ENCODE measurements around the gene HMGCS1. TPM values are rescaled to one million over a fixed set of nuclear protein-coding genes. Genes with fewer than 3 reads are reported as not detected.

Gene HMGCS1
- total RNA-seq, 2 donors from 2014 or later = 10.9 to 22.8 TPM

GRCh38 chr5:43245724-43246385, 67.4 kb downstream of the HMGCS1 start:
- H3K4me1 ChIP-seq = no peaks in the 10 kb centered on the region
- intact Hi-C loops (cut with DNase I) = no loop called here
- no peaks in the 10 kb centered on the region for H3K27me3 ChIP-seq
- ATAC-seq = no peak
- 86 to 88% methylated on average over 19 of the region's 19 CpGs for WGBS, 2 donors
- no peak overlapping the region for H3K27ac ChIP-seq
- H3K9me3 ChIP-seq = no peaks in the 10 kb centered on the region
- no peak for DNase-seq
- H3K36me3 ChIP-seq (replicated peaks in 1 of 2; ENCODE audit: insufficient read depth in 1 of 2, low read depth in 2 of 2) = no peaks in the 10 kb centered on the region
- no peak for TF ChIP-seq POLR2A (IDR thresholded peaks at IDR 0.05)
- no peak for TF ChIP-seq CTCF (IDR thresholded peaks at IDR 0.05)
- H3K4me3 ChIP-seq = no peak overlapping the region

GRCh38 chr5:43244823-43245565, 68.2 kb downstream of the HMGCS1 start:
- no peaks in the 10 kb centered on the region for H3K4me1 ChIP-seq
- intact Hi-C loops (cut with DNase I) = no loop called here
- no peak overlapping the region for H3K4me3 ChIP-seq
- H3K9me3 ChIP-seq = no peaks in the 10 kb centered on the region
- ATAC-seq (no peak), DNase-seq (no peak)
- H3K27ac ChIP-seq = no peak overlapping the region
- no peaks in the 10 kb centered on the region for H3K27me3 ChIP-seq
- H3K36me3 ChIP-seq (replicated peaks in 1 of 2; ENCODE audit: insufficient read depth in 1 of 2, low read depth in 2 of 2) = no peaks in the 10 kb centered on the region
- WGBS, 2 donors = 64 to 67% methylated on average over 11 of the region's 11 CpGs
- TF ChIP-seq CTCF (IDR thresholded peaks at IDR 0.05) = no peak
- no peak for TF ChIP-seq POLR2A (IDR thresholded peaks at IDR 0.05)

- H3K4me1 ChIP-seq = no peaks in the 10 kb centered on the region
- intact Hi-C loops (cut with DNase I) = no loop called here
- TF ChIP-seq POLR2A (IDR thresholded peaks at IDR 0.05) = no peak
- TF ChIP-seq CTCF (IDR thresholded peaks at IDR 0.05) = no peak
- H3K27me3 ChIP-seq = no peaks in the 10 kb centered on the region
- no peak for DNase-seq
- H3K9me3 ChIP-seq = no peaks in the 10 kb centered on the region
- ATAC-seq = no peak
- no peak overlapping the region for H3K27ac ChIP-seq
- H3K36me3 ChIP-seq (replicated peaks in 1 of 2; ENCODE audit: insufficient read depth in 1 of 2, low read depth in 2 of 2) = no peaks in the 10 kb centered on the region
- no peak overlapping the region for H3K4me3 ChIP-seq
Observed at GRCh38 chr5:43243270-43243669, 69.9 kb downstream of the HMGCS1 start.

- TF ChIP-seq CTCF (IDR thresholded peaks at IDR 0.05) (no peak), POLR2A (IDR thresholded peaks at IDR 0.05) (no peak)
- no peak for ATAC-seq
- intact Hi-C loops (cut with DNase I) = no loop called here
- WGBS, 2 donors = 30 to 37% methylated on average over 1 of the region's 1 CpG
- no peaks in the 10 kb centered on the region for H3K4me1 ChIP-seq
- no peaks in the 10 kb centered on the region for H3K36me3 ChIP-seq (replicated peaks in 1 of 2; ENCODE audit: insufficient read depth in 1 of 2, low read depth in 2 of 2)
- DNase-seq = no peak
- H3K4me3 ChIP-seq = no peak overlapping the region
- H3K9me3 ChIP-seq = no peaks in the 10 kb centered on the region
- H3K27me3 ChIP-seq = no peaks in the 10 kb centered on the region
- H3K27ac ChIP-seq = no peak overlapping the region
Observed at GRCh38 chr5:43242196-43242595, 71.0 kb downstream of the HMGCS1 start.

Other genes with a start within 250 kb of the HMGCS1 start
- gene ZNF131, start 192.5 kb downstream of the HMGCS1 start, total RNA-seq = 10 to 100 TPM; 21.5 to 41.5 TPM
- gene NIM1K, start 121.2 kb downstream of the HMGCS1 start, total RNA-seq = under 1 TPM in 1 of 2 donors, not detected in 1; 0.52 TPM
- gene CCL28, start 99.0 kb upstream of the HMGCS1 start, total RNA-seq = 10 to 100 TPM; 10.5 to 21.0 TPM
- gene TMEM267, start 170.5 kb upstream of the HMGCS1 start, total RNA-seq = 1 to 10 TPM; 7.3 to 9.2 TPM
- gene C5orf34, start 201.7 kb upstream of the HMGCS1 start, total RNA-seq = 1 to 10 TPM in 1 of 2 donors, not detected in 1; 1.3 TPM
- 10 to 100 TPM; 33.6 to 45.1 TPM for gene PAIP1, start 243.7 kb upstream of the HMGCS1 start, total RNA-seq

Data from body of pancreas (tissue), 4 donors.